ENCODE measurements around the gene TRAF2. TPM values are rescaled to one million over a fixed set of nuclear protein-coding genes. Genes with fewer than 3 reads are reported as not detected.
A peak's percentile ranks its signal among the peaks of the same experiment; 100 is the strongest.

Gene TRAF2
- total and polyA plus RNA-seq, 4 donors: 7.4 to 19.3 (median 10.0) TPM

DNA sequence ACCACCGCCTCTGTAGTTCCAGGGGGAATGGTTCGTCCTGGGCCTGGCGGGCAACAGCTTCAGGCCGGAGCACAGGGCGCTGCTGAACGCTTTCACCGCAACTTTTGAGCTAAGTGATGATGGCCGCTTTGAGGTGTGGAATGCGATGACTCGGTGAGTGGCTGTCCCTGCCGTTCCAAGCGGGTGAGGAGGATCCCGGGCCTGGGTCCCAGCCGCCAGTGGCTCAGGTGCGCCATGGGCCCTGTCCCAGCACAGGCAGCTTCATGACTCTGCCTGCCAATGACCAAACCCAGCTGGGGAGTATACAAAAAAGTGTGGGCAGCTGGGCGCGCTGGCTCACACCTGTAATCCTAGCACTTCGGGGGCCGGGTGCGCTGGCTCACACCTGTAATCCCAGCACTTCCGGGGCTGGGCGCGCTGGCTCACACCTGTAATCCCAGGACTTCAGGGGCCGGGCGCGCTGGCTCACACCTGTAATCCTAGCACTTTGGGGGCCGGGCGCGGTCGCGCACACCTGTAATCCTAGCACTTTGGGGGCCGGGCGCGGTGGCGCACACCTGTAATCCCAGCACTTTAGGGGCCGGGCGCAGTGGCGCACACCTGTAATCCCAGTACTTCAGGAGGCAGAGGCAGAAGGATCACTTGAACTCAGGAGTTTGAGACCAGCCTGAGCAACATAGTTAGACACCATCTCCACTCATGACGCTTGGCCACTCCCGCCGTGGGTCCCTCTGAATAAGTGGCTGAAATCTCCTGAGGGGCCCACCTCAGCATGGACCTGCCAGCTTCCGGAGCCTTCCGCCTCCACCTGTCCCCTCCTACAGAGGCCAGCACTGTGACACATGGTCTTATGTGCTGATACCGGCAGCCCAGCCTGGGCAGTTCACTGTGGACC is 66.8 kb downstream of the TRAF2 start:
- H3K27me3 ChIP-seq (ENCODE audit: control insufficient read depth, insufficient read depth, low read length): no peaks in the 10 kb centered on the region
- 85% methylated on average over 44 of the region's 44 CpGs for WGBS (ENCODE audit: insufficient coverage)

DNA sequence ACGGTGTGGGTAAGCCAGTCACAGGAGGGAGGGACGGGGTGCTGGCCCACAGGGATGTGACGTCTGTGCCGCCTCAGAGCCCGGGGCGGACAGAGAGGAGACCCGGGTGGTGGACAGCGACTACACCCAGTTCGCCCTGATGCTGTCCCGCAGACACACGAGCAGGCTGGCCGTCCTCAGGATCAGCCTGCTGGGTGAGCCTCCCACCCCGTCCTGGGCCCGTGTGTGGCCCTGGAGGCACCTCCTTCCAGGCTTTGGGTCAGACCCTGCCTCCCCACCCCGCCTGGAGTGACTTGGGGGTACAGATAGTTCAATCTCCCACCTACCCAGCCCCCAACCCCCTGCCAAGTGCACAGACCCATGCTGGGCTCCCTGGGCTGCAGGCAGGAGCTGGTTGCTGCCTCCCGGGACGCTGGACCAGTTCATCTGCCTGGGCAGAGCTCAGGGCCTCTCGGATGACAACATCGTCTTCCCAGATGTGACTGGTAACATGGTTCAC is 67.5 kb downstream of the TRAF2 start:
- no peak overlapping the region for H3K27ac ChIP-seq (ENCODE audit: low read depth, low read length)
- H3K9me3 ChIP-seq (ENCODE audit: control insufficient read depth, insufficient read depth, low read length): no peaks in the 10 kb centered on the region
- 85% methylated on average over 18 of the region's 19 CpGs for WGBS (ENCODE audit: insufficient coverage)
- peaks cover 42% of the 10 kb centered on the region for H3K4me1 ChIP-seq (ENCODE audit: control insufficient read depth, insufficient read depth, low read length)
- DNase-seq (ENCODE audit: low read depth in 4 of 6, low spot score in 6 of 6): no peak
- no peaks in the 10 kb centered on the region for H3K36me3 ChIP-seq (ENCODE audit: control insufficient read depth, insufficient read depth, low read length)
- no peak overlapping the region for H3K4me3 ChIP-seq (ENCODE audit: low read depth, low read length)
- H3K27me3 ChIP-seq (ENCODE audit: control insufficient read depth, insufficient read depth, low read length): no peaks in the 10 kb centered on the region

More for the DNA sequence above, 66.8 kb downstream of the TRAF2 start:
- no peak overlapping the region for H3K4me3 ChIP-seq (ENCODE audit: low read depth, low read length)
- H3K27ac ChIP-seq (ENCODE audit: low read depth, low read length): no peak overlapping the region
- DNase-seq (ENCODE audit: low read depth in 4 of 6, low spot score in 6 of 6): no peak
- peaks cover 44% of the 10 kb centered on the region for H3K4me1 ChIP-seq (ENCODE audit: control insufficient read depth, insufficient read depth, low read length)
- H3K9me3 ChIP-seq (ENCODE audit: control insufficient read depth, insufficient read depth, low read length): no peaks in the 10 kb centered on the region
- no peaks in the 10 kb centered on the region for H3K36me3 ChIP-seq (ENCODE audit: control insufficient read depth, insufficient read depth, low read length)

GRCh38 chr9:136954270-136955083 is 68.2 kb downstream of the TRAF2 start:
- no peak for DNase-seq (ENCODE audit: low read depth in 4 of 6, low spot score in 6 of 6)
- no peak overlapping the region for H3K4me3 ChIP-seq (ENCODE audit: low read depth, low read length)
- WGBS (ENCODE audit: insufficient coverage): 87% methylated on average over 19 of the region's 25 CpGs

GRCh38 chr9:136955202-136955942 is 69.1 kb downstream of the TRAF2 start:
- DNase-seq (ENCODE audit: low read depth in 4 of 6, low spot score in 6 of 6): no peak
- no peaks in the 10 kb centered on the region for H3K36me3 ChIP-seq (ENCODE audit: control insufficient read depth, insufficient read depth, low read length)
- WGBS (ENCODE audit: insufficient coverage): 84% methylated on average over 13 of the region's 14 CpGs
- peaks cover 36% of the 10 kb centered on the region for H3K4me1 ChIP-seq (ENCODE audit: control insufficient read depth, insufficient read depth, low read length)
- H3K27me3 ChIP-seq (ENCODE audit: control insufficient read depth, insufficient read depth, low read length): no peaks in the 10 kb centered on the region
- no peak overlapping the region for H3K4me3 ChIP-seq (ENCODE audit: low read depth, low read length)
- H3K27ac ChIP-seq (ENCODE audit: low read depth, low read length): no peak overlapping the region
- no peaks in the 10 kb centered on the region for H3K9me3 ChIP-seq (ENCODE audit: control insufficient read depth, insufficient read depth, low read length)

More at GRCh38 chr9:136954270-136955083, 68.2 kb downstream of the TRAF2 start:
- Histone ChIP-seq H3K36me3 (ENCODE audit: control insufficient read depth, insufficient read depth, low read length) (no peaks in the 10 kb centered on the region), H3K4me1 (ENCODE audit: control insufficient read depth, insufficient read depth, low read length) (peaks cover 38% of the 10 kb centered on the region), H3K27me3 (ENCODE audit: control insufficient read depth, insufficient read depth, low read length) (no peaks in the 10 kb centered on the region), H3K27ac (ENCODE audit: low read depth, low read length) (no peak overlapping the region), H3K9me3 (ENCODE audit: control insufficient read depth, insufficient read depth, low read length) (no peaks in the 10 kb centered on the region)

DNA sequence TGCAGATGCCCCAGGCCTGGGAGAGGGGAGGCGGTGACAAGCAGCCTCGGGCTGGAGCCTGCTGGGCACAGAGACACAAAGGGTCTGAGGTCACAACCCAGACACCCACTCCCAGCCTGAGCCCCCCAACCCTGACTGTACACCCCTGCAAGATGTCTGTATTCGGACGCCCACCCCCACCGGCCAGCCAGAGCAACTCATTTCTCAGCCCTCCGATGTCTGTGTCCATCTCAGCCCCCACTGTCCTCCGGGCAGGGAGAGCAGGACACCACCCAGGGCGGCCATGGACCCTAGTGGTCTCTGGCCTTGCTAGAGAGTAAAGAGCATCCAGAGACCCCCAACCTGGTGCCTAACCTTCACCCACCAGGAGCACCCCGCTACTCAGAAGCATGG is 69.6 kb downstream of the TRAF2 start:
- 87% methylated on average over 7 of the region's 9 CpGs for WGBS (ENCODE audit: insufficient coverage)
- DNase-seq (ENCODE audit: low read depth in 4 of 6, low spot score in 6 of 6): no peak
- H3K9me3 ChIP-seq (ENCODE audit: control insufficient read depth, insufficient read depth, low read length): no peaks in the 10 kb centered on the region
- no peak overlapping the region for H3K4me3 ChIP-seq (ENCODE audit: low read depth, low read length)
- H3K36me3 ChIP-seq (ENCODE audit: control insufficient read depth, insufficient read depth, low read length): no peaks in the 10 kb centered on the region
- no peak overlapping the region for H3K27ac ChIP-seq (ENCODE audit: low read depth, low read length)
- H3K27me3 ChIP-seq (ENCODE audit: control insufficient read depth, insufficient read depth, low read length): no peaks in the 10 kb centered on the region
- H3K4me1 ChIP-seq (ENCODE audit: control insufficient read depth, insufficient read depth, low read length): peaks cover 32% of the 10 kb centered on the region

GRCh38 chr9:136956604-136957003 is 70.3 kb downstream of the TRAF2 start:
- H3K4me1 ChIP-seq (ENCODE audit: control insufficient read depth, insufficient read depth, low read length): peaks cover 32% of the 10 kb centered on the region
- H3K9me3 ChIP-seq (ENCODE audit: control insufficient read depth, insufficient read depth, low read length): no peaks in the 10 kb centered on the region
- H3K27ac ChIP-seq (ENCODE audit: low read depth, low read length): no peak overlapping the region
- no peak for DNase-seq (ENCODE audit: low read depth in 4 of 6, low spot score in 6 of 6)
- no peak overlapping the region for H3K4me3 ChIP-seq (ENCODE audit: low read depth, low read length)
- WGBS (ENCODE audit: insufficient coverage): 93% methylated on average over 3 of the region's 4 CpGs
- no peaks in the 10 kb centered on the region for H3K36me3 ChIP-seq (ENCODE audit: control insufficient read depth, insufficient read depth, low read length)
- H3K27me3 ChIP-seq (ENCODE audit: control insufficient read depth, insufficient read depth, low read length): no peaks in the 10 kb centered on the region

DNA sequence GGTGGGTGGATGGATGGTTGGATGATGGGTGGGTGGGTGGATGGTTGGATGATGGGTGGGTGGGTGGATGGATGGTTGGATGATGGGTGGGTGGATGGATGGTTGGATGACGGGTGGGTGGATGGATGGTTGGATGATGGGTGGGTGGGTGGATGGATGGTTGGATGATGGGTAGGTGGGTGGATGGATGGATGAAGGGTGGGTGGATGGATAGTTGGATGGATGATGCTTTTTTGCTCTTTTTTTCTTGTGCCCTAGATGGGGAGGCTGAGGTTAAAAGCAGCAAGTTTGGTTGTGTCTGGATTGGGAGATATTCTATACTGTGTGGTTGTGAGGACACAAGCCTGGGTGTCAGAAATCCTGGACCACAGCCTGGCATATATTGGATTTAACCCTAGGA is 71.1 kb downstream of the TRAF2 start:
- Histone ChIP-seq H3K4me1 (ENCODE audit: control insufficient read depth, insufficient read depth, low read length) (peaks cover 24% of the 10 kb centered on the region), H3K27me3 (ENCODE audit: control insufficient read depth, insufficient read depth, low read length) (no peaks in the 10 kb centered on the region), H3K36me3 (ENCODE audit: control insufficient read depth, insufficient read depth, low read length) (no peaks in the 10 kb centered on the region), H3K4me3 (ENCODE audit: low read depth, low read length) (no peak overlapping the region), H3K27ac (ENCODE audit: low read depth, low read length) (no peak overlapping the region), H3K9me3 (ENCODE audit: control insufficient read depth, insufficient read depth, low read length) (no peaks in the 10 kb centered on the region)
- 92% methylated on average over 1 of the region's 1 CpG for WGBS (ENCODE audit: insufficient coverage)
- DNase-seq (ENCODE audit: low read depth in 4 of 6, low spot score in 6 of 6): no peak

- Histone ChIP-seq H3K9me3 (ENCODE audit: control insufficient read depth, insufficient read depth, low read length) (no peaks in the 10 kb centered on the region), H3K27me3 (ENCODE audit: control insufficient read depth, insufficient read depth, low read length) (no peaks in the 10 kb centered on the region), H3K27ac (ENCODE audit: low read depth, low read length) (no peak overlapping the region), H3K4me3 (ENCODE audit: low read depth, low read length) (no peak overlapping the region), H3K36me3 (ENCODE audit: control insufficient read depth, insufficient read depth, low read length) (no peaks in the 10 kb centered on the region), H3K4me1 (ENCODE audit: control insufficient read depth, insufficient read depth, low read length) (peaks cover 20% of the 10 kb centered on the region)
- no peak for DNase-seq (ENCODE audit: low read depth in 4 of 6, low spot score in 6 of 6)
- whole genome bisulfite sequencing (ENCODE audit: insufficient coverage): 91% methylated on average over 4 of the region's 6 CpGs
These were observed 71.6 kb downstream of the TRAF2 start for GRCh38 chr9:136957901-136958300.

- Histone ChIP-seq H3K4me3 (ENCODE audit: low read depth, low read length) (no peak overlapping the region), H3K36me3 (ENCODE audit: control insufficient read depth, insufficient read depth, low read length) (no peaks in the 10 kb centered on the region), H3K4me1 (ENCODE audit: control insufficient read depth, insufficient read depth, low read length) (peaks cover 19% of the 10 kb centered on the region), H3K27ac (ENCODE audit: low read depth, low read length) (peak overlapping the region; percentile 61), H3K9me3 (ENCODE audit: control insufficient read depth, insufficient read depth, low read length) (no peaks in the 10 kb centered on the region), H3K27me3 (ENCODE audit: control insufficient read depth, insufficient read depth, low read length) (no peaks in the 10 kb centered on the region)
- WGBS (ENCODE audit: insufficient coverage): 85% methylated on average over 7 of the region's 7 CpGs
- no peak for DNase-seq (ENCODE audit: low read depth in 4 of 6, low spot score in 6 of 6)
These were observed 72.2 kb downstream of the TRAF2 start for GRCh38 chr9:136958473-136958872.
